NOMO-1 (cell line): ENCODE data around the gene IPO9.
"Not testable (repeated sequence)": the region's sequence is repeated elsewhere in the genome, so short reads cannot be mapped to it uniquely, and the experiment has no call there.

Experiments used
- DNase-seq, 2 experiments: peaks; one replicate each; lab custom pipeline; 2025; ENCODE audit not compliant: unreplicated experiment in 2 of 2; lab: John Stamatoyannopoulos, UW

IPO9 gene

DNA sequence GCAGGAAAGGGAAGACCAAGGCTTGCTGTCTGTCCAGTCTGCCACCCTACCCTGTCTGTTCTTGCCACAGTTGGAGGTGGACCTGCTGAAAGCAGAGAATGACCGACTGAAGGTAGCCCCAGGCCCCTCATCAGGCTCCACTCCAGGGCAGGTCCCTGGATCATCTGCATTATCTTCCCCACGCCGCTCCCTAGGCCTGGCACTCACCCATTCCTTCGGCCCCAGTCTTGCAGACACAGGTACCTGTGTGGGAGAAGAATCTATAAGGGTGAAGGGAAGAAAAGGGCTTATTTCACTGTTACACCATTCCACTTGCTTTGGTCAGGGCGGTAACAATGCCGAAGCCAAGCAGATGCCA is 20.3 kb upstream of the IPO9 start:
- DNase-seq, result no peak

- DNase-seq, result no peak
Observed at GRCh38 chr1:201809876-201810275, 19.1 kb upstream of the IPO9 start.

DNA sequence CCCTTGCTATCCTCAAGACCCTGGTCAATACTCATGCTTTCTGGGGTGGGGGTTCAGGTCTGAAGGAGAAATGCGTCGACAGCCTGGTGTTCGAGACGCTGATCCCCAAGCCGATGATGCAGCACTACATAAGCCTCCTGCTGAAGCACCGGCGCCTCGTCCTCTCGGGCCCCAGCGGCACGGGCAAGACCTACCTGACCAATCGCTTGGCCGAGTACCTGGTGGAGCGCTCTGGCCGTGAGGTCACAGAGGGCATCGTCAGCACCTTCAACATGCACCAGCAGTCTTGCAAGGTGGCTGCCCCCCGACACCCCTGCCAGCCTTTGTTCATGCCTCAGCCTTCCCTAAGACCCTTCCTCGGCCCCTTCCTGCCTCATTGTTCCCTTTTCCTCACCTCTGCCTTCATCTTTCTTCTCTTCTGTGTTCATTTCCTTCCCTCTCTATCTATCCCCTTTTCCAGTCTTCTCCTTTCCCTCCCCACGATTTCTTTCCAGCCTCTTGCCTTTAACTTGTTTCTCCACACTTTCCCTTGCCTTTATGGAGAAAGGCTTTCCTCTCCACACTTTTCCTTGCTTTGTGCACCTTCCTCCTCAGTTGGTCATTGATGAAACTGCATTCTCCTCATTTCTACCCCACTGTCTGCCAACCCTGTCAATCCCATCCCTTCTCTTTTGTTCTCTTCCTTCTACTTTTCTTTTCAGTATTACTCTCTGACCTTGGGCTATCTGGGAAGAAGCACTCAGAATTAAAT is 18.3 kb upstream of the IPO9 start:
- no peak for DNase-seq

- no peak for DNase-seq
Observed at GRCh38 chr1:201813226-201813625, 15.7 kb upstream of the IPO9 start.

- no peak for DNase-seq
Observed at GRCh38 chr1:201816309-201816854, 12.6 kb upstream of the IPO9 start.

GRCh38 chr1:201818971-201819750 is 9.8 kb upstream of the IPO9 start:
- DNase-seq, result no peak

GRCh38 chr1:201820413-201820812 is 8.5 kb upstream of the IPO9 start:
- no peak for DNase-seq

GRCh38 chr1:201825245-201825644 is 3.7 kb upstream of the IPO9 start:
- no peak for DNase-seq

DNA sequence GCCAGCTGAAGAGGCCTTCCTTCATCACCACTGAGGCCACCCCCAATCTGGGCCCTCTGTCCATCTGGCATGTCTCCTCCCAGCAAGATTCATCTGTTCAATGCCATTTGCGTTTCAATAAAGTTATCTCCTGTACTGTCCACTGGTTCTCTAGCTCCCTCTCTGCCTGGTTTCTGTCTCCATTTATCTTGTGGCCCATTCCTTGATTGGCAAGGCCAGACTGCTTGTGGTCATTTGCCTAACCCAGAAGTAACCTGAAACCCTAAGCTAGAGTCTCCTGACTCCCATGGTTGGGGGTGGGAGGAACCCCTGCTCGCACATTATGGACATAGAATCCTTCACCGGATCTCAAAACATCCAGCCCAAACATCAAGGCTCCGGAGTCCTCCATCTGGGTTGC is 2.1 kb upstream of the IPO9 start:
- no peak for DNase-seq

GRCh38 chr1:201827321-201828216 is 1.4 kb upstream of the IPO9 start:
- no peak for DNase-seq

GRCh38 chr1:201828217-201828819 is 639 bp upstream of the IPO9 start:
- DNase-seq, result no peak

DNA sequence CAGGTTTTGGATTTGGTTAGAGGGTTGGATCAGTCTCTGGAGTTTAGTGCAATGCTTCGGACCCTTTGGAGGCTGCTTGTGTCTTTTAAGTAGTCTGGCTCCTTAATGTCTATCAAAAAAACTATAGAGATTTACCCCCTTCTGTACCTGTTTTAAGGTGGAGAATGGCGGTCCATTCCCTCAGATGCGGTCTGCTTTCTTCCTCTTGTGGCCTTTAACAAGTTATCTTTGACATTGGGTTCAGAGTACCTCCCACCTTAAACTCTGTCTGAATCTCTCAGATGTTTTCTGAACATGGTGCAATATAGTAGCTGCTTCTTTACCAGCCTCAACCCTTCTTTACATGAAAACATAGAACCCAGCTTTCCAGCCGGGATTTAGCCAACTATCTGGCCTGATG is 2.4 kb downstream of the IPO9 start:
- DNase-seq, result no peak

DNA sequence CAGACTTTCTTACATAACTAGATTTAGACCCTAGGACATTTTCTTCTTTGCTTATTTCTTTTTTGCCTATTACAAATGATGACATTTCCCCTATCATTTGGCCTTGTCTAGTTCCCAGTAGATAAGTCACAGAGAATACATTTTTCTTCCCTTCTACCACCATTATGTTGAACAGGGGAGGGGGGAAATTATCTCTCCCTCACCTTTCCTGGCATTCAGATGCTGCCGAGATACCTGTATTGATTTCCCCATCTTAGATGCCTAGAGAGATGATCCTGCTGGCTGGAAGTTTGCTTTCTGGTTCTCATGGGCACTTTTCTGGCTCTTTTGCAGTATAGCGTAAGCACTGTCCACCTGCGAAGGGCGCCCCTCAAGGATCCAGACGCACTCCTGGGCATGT is 5.7 kb downstream of the IPO9 start:
- DNase-seq, result no peak

DNA sequence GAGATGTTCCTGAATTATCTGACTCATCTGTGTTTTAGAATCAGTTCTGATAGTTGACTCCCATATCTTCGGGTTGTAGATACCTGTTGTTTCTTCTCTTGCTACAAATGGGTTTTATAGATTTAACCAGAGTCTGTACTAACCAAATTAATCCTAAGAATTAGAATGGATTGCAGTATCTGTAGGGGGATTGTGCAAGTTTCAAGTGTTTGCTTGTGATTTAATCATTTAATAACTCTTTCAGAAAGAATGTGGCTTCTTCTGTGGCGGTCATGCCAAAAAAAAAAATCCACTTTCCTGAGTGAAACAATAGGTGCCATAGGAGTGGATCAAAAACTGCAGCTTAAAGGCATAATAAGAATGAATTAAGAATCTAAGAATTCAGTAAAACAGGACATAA is 9.4 kb downstream of the IPO9 start:
- DNase-seq, result no peak

GRCh38 chr1:201839089-201839488 is 10.1 kb downstream of the IPO9 start:
- not testable (repeated sequence) for DNase-seq

GRCh38 chr1:201840055-201840454 is 11.1 kb downstream of the IPO9 start:
- DNase-seq, result no peak

- DNase-seq, result no peak
Observed at GRCh38 chr1:201840490-201840889, 11.5 kb downstream of the IPO9 start.

DNA sequence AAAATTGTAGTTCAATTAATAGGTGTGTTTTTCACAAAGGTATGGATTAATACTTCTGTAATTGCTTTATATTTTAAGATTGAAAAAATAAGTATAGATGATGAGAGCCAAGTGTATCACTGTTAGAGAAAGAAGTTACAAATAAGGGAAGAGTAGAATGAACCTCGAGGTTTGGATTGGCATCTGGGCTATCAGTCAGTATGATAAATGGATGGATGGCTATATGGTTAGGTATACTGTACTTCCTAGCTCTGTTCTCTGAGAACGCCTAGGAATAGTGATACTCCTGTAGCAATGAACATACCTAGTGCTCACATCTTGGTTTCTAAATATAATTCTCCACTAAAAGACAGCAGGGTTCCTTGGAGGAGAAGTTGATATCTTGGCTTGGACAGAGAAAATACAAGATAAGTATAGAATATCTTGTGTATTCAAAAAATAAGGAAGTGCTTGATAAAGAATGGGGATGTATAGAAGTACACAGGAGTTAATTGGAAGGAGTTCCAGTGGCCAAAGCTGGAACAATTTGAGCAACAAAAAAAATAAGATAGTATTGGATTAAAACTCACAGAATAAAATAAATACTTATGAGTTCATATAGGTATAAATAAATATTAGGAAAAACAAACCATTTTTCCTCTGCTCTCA is 12.4 kb downstream of the IPO9 start:
- no peak for DNase-seq

GRCh38 chr1:201842472-201843027 is 13.6 kb downstream of the IPO9 start:
- peak in 1 of 2 experiments; percentile 59 for DNase-seq
